Psoas muscle (tissue), 8 donors: ENCODE results near the gene CLCN2. TPM values are rescaled to one million over a fixed set of nuclear protein-coding genes. Genes with fewer than 3 reads are reported as not detected.

Experiments
- ATAC-seq, 4 donors: fragments of 200-7000 bp; cut with Tn5 transposase; one replicate each; pipeline ENCODE4 v1.9.1; 2020; ENCODE audit warnings: moderate library complexity in 3 of 4, mild to moderate bottlenecking in 2 of 4
- DNase-seq, 2 donors: peaks; one replicate each; pipeline ENCODE4 v3.0.0-alpha.2; 2020
- H3K27ac ChIP-seq: fragments of 200-600 bp; one replicate; pipeline ENCODE4 v1.8.0; 2022
- H3K27me3 ChIP-seq, 3 donors: fragments of 200-600 bp in 1 of 3; one replicate each; pipeline versions ENCODE4 v1.6.1 to v1.8.0; 2013 to 2022; ENCODE audit warnings: low read length in 2 of 3, mild to moderate bottlenecking in 2 of 3, moderate library complexity in 1 of 3; ENCODE audit not compliant: insufficient read depth in 3 of 3
- H3K36me3 ChIP-seq, 2 donors: fragments of 200-600 bp in 1 of 2; one replicate each; pipeline versions ENCODE4 v1.6.1 to v1.8.0; 2013 to 2022; ENCODE audit warnings: low read depth in 1 of 2, mild to moderate bottlenecking in 1 of 2, moderate library complexity in 1 of 2; ENCODE audit not compliant: insufficient read depth in 1 of 2
- H3K4me1 ChIP-seq: fragments of 200-600 bp; one replicate; pipeline ENCODE4 v1.8.0; 2022
- H3K4me3 ChIP-seq: fragments of 200-600 bp; one replicate; pipeline ENCODE4 v1.8.0; 2022; ENCODE audit warnings: mild to moderate bottlenecking
- H3K9me3 ChIP-seq: fragments of 200-600 bp; one replicate; pipeline ENCODE4 v1.8.0; 2022
- CTCF ChIP-seq: fragments of 200-600 bp; IDR thresholded peaks from one replicate; pipeline ENCODE4 v1.8.0; 2022; ENCODE audit warnings: antibody characterized with exemption
- WGBS, 3 donors: extraction: QIAGEN DNeasy Blood & Tissue Kit; methylation state at CpG; one replicate each; pipeline versions ENCODE4 v1.1.6 to v1.1.7; 2013; 5-methylcytosine and 5-hydroxymethylcytosine counted together
- intact Hi-C, 2 donors: fragments of 100-400 bp; cut with DNase I; formaldehyde crosslinking; loops; one replicate each; pipeline versions ENCODE4 v1.11.0 to v1.14.2; 2022
- polyA plus RNA-seq, 3 donors: library from polyadenylated mRNA; stranded (reverse); fragments of 200-250 nt; gene quantifications; one replicate each; pipeline ENCODE4 v1.2.3, GENCODE V29; 2013
- total RNA-seq, 4 donors: library from RNA; stranded (reverse); fragmentation: NEBNext Ultra II Directional in 2 of 4; extraction: Animal tissue kit (Norgen Biotek cat#: 25700) in 2 of 4; gene quantifications; one replicate each; pipeline versions ENCODE4 v1.2.1 to v1.2.4, GENCODE V29; 2021 to 2023
- donor health status: healthy with polysubstance abuse.
- donor health status: DM: no; HTN: no; CAD: no; lungs with moderate emphysema.
- donor health status: Bipolar disorder and iron deficiency.
- donor health status: healthy.
- donor health status: DM: yes; HTN: yes; CAD: no.
- donor health status: DM: no; HTN: no; CAD: no.
- donor health status: DM: no; HTN: no; CAD: no.
- donor health status: DM: yes; HTN: yes; CAD: no.

CLCN2 gene
- total and polyA plus RNA-seq, 7 donors, result 0.64 to 2.8 (median 1.6) TPM

DNA sequence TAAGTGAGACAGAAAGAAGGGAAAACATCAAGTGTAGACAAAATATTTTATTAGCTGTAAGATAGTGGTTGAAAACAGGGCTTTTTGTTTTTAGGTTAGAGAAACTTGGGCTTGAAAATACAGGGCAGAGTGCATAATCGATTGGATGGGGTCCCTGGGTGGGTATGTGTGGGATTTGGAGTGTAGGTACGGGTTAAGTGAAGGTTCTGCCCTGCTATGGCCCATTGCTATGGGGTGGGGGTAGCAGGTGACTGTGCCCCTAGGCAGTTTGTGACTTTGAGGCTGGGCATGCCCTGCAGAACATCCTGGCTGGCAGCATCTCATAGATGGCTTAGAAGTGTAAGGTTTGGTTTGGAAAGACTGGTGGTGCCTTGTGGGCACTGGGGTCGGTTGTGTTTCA is 27.7 kb downstream of the CLCN2 start:
- DNase-seq (peak in 1 of 2 donors; percentile 41), ATAC-seq (no peak)
- no peak for TF ChIP-seq CTCF
- Histone ChIP-seq H3K27ac (peak overlapping the region; percentile 90), H3K36me3 (peaks cover 5 to 67% of the 10 kb centered on the region in 2 donors), H3K4me1 (peaks cover 46% of the 10 kb centered on the region), H3K4me3 (no peak overlapping the region), H3K27me3 (no peaks in the 10 kb centered on the region), H3K9me3 (no peaks in the 10 kb centered on the region)
- intact Hi-C loops, result loop anchor here in 1 of 2 donors (1.0 kb wide), 1 partner anchor 9 kb away; no protein-coding TSS in a partner anchor
- 74 to 92% (median 75%) methylated on average over 3 of the region's 3 CpGs for WGBS, 3 donors

GRCh38 chr3:184333190-184333589 is 28.2 kb downstream of the CLCN2 start:
- intact Hi-C loops, result loop anchor here in 1 of 2 donors (1.0 kb wide), 1 partner anchor 9 kb away; no protein-coding TSS in a partner anchor

GRCh38 chr3:184332370-184333090 is 28.9 kb downstream of the CLCN2 start:
- H3K4me3 ChIP-seq, result no peak overlapping the region
- H3K27ac ChIP-seq, result peak overlapping the region; percentile 90
- H3K36me3 ChIP-seq, result peaks cover 9 to 79% of the 10 kb centered on the region in 2 donors
- WGBS, 3 donors, result 55 to 66% (median 60%) methylated on average over 10 of the region's 10 CpGs
- no peaks in the 10 kb centered on the region for H3K9me3 ChIP-seq
- TF ChIP-seq CTCF, result no peak
- ATAC-seq (peak in 3 of 4 donors; percentile 26 to 42 (median 39)), DNase-seq (peak in 1 of 2 donors; percentile 57)
- no peaks in the 10 kb centered on the region for H3K27me3 ChIP-seq
- H3K4me1 ChIP-seq, result peaks cover 34% of the 10 kb centered on the region
- intact Hi-C loops, result loop anchor here in 1 of 2 donors (1.0 kb wide), 1 partner anchor 8 kb away; no protein-coding TSS in a partner anchor

More at GRCh38 chr3:184333190-184333589, 28.2 kb downstream of the CLCN2 start:
- Histone ChIP-seq H3K27ac (peak overlapping the region; percentile 90), H3K9me3 (no peaks in the 10 kb centered on the region), H3K4me1 (peaks cover 40% of the 10 kb centered on the region), H3K4me3 (no peak overlapping the region), H3K36me3 (peaks cover 5 to 72% of the 10 kb centered on the region in 2 donors), H3K27me3 (no peaks in the 10 kb centered on the region)
- no peak for TF ChIP-seq CTCF
- whole genome bisulfite sequencing, 3 donors, result 83 to 90% (median 88%) methylated on average over 6 of the region's 6 CpGs
- ATAC-seq (no peak), DNase-seq (no peak)

DNA sequence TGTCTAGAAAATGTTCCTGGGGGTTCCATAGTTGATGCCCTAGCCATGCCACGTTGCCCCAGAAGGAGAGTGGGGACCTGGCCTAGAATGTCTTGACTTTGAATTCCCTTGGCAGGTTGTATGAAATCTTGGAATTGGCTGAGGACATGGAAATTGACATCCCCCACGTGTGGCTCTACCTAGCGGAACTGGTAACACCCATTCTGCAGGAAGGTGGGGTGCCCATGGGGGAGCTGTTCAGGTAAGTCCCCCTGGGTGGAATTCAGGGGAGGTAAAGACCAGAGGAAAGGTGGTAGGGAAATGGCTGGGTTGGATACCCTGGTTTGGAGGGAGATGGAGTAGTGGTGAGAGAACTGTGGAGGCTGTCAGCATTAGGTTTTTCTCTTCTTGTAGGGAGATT is 32.9 kb downstream of the CLCN2 start:
- WGBS, 3 donors, result 45 to 59% (median 56%) methylated on average over 3 of the region's 3 CpGs
- intact Hi-C loops, result no loop called here
- Histone ChIP-seq H3K27ac (no peak overlapping the region), H3K4me3 (no peak overlapping the region), H3K27me3 (no peaks in the 10 kb centered on the region), H3K36me3 (peaks cover 28 to 100% of the 10 kb centered on the region in 2 donors), H3K9me3 (no peaks in the 10 kb centered on the region), H3K4me1 (peaks cover 26% of the 10 kb centered on the region)
- no peak for ATAC-seq
- no peak for TF ChIP-seq CTCF
- DNase-seq, result no peak
